Endothelial cell of umbilical vein (primary cell): ENCODE results near the gene TRAPPC6A. TPM values are rescaled to one million over a fixed set of nuclear protein-coding genes. Genes with fewer than 3 reads are reported as not detected.

Source experiments
- BruUV-seq: library from RNA; stranded (reverse); fragments of 400-500 nt; replicated peaks from 2 replicates; lab custom pipeline; 2021; lab: Mats Ljungman, UMichigan
- CTCF ChIA-PET: fragments of 300-600, 350-600 bp; sonication (Branson Sonifier 250); formaldehyde crosslinking; loops from one replicate; lab custom pipeline; 2021; ENCODE audit warnings: antibody characterized with exemption, inconsistent platforms; lab: Charles Lee
- POLR2A ChIA-PET: fragments of 300-600, 350-600 bp; sonication (Branson Sonifier 250); formaldehyde crosslinking; loops from one replicate; lab custom pipeline; 2021; ENCODE audit warnings: antibody characterized with exemption, inconsistent platforms; lab: Charles Lee
- DNase-seq: peaks from one replicate; pipeline ENCODE4 v3.0.0-alpha.2; 2011; ENCODE audit warnings: low read depth, low spot score
- FAIRE-seq: peaks from 2 replicates; lab custom pipeline; 2011; peaks lifted over from hg19 to GRCh38; lab: Jason Lieb, UNC
- H2AFZ ChIP-seq: 2 replicates; pipeline ENCODE4 v1.6.0; 2012; ENCODE audit warnings: low read depth, low read length, control low read depth, inconsistent platforms
- H3K27ac ChIP-seq: 2 replicates; pipeline ENCODE4 v1.5.1; 2011; ENCODE audit warnings: low read depth, mild to moderate bottlenecking, control low read depth, low read length, moderate library complexity; ENCODE audit not compliant: insufficient read depth
- H3K27me3 ChIP-seq, 2 experiments: 2 replicates each; pipeline versions ENCODE4 v1.6.0 to v1.6.1; 2011; ENCODE audit warnings: low read length in 2 of 2, mixed read lengths in 1 of 2; ENCODE audit not compliant: control insufficient read depth in 2 of 2, insufficient read depth in 2 of 2
- H3K36me3 ChIP-seq, 2 experiments: 2 replicates in 1 of 2; 3 replicates in 1 of 2; pipeline ENCODE4 v1.5.1; 2011; ENCODE audit warnings: low read length in 2 of 2, mild to moderate bottlenecking in 1 of 2, moderate library complexity in 1 of 2; ENCODE audit not compliant: control insufficient read depth in 2 of 2, insufficient read depth in 2 of 2; ENCODE audit errors: extremely low read depth in 1 of 2
- H3K4me1 ChIP-seq: 3 replicates; pipeline ENCODE4 v1.5.1; 2011; ENCODE audit warnings: mild to moderate bottlenecking, low read length; ENCODE audit not compliant: control insufficient read depth, insufficient read depth; ENCODE audit errors: extremely low read depth
- H3K4me2 ChIP-seq: 2 replicates; pipeline ENCODE4 v1.6.1; 2011; ENCODE audit warnings: low read length, control low read depth, mixed read lengths; ENCODE audit not compliant: insufficient read depth
- H3K4me3 ChIP-seq, 3 experiments: fragments of 200-600 bp in 1 of 3; sonication (generic), shearing (Covaris generic) in 1 of 3; replicated peaks in 1 of 3; 2 replicates each; pipeline ENCODE4 v1.5.1; 2011 to 2016; ENCODE audit warnings: control low read depth in 3 of 3, low read length in 3 of 3, mild to moderate bottlenecking in 2 of 3, inconsistent platforms in 1 of 3, low read depth in 1 of 3, moderate library complexity in 1 of 3; ENCODE audit not compliant: insufficient read depth in 1 of 3
- H3K79me2 ChIP-seq: 2 replicates; pipeline ENCODE4 v1.6.0; 2012; ENCODE audit warnings: low read length, inconsistent platforms; ENCODE audit not compliant: control insufficient read depth, insufficient read depth
- H3K9ac ChIP-seq: replicated peaks from 2 replicates; pipeline ENCODE3; 2011; ENCODE audit warnings: low read length, control low read depth; ENCODE audit not compliant: insufficient read depth; ENCODE audit errors: extremely low read depth
- H3K9me1 ChIP-seq: replicated peaks from 3 replicates; pipeline ENCODE4 v1.6.0; 2011; ENCODE audit warnings: mild to moderate bottlenecking, low read length; ENCODE audit not compliant: control insufficient read depth, insufficient read depth; ENCODE audit errors: extremely low read depth
- H3K9me3 ChIP-seq: replicated peaks from 2 replicates; pipeline ENCODE4 v1.5.1; 2012; ENCODE audit warnings: low read length, inconsistent platforms; ENCODE audit not compliant: control insufficient read depth, insufficient read depth
- H4K20me1 ChIP-seq: replicated peaks from 2 replicates; pipeline ENCODE3; 2011; ENCODE audit warnings: mild to moderate bottlenecking, low read length; ENCODE audit not compliant: control insufficient read depth, insufficient read depth; ENCODE audit errors: extremely low read depth
- EZH2 ChIP-seq: IDR thresholded peaks from 2 replicates; pipeline ENCODE4 v1.6.1; 2012; ENCODE audit warnings: borderline replicate concordance, low read depth, mild to moderate bottlenecking, moderate library complexity, low read length, inconsistent platforms; ENCODE audit not compliant: severe bottlenecking
- GATA2 ChIP-seq: IDR thresholded peaks from 2 replicates; pipeline ENCODE4 v1.7.0; 2011; ENCODE audit warnings: low read depth, mild to moderate bottlenecking, moderate library complexity, mixed read lengths, low read length; ENCODE audit not compliant: insufficient read length, insufficient read depth
- JUN ChIP-seq: IDR thresholded peaks from 2 replicates; pipeline ENCODE4 v1.6.1; 2011; ENCODE audit warnings: borderline replicate concordance, low read depth; ENCODE audit not compliant: insufficient read length, insufficient read depth
- POLR2A ChIP-seq: IDR thresholded peaks from 2 replicates; pipeline ENCODE4 v1.6.1; 2012; ENCODE audit warnings: low read depth, mild to moderate bottlenecking, control low read depth, low read length
- POLR2AphosphoS5 ChIP-seq: IDR thresholded peaks from 2 replicates; pipeline ENCODE4 v1.6.1; 2012; ENCODE audit warnings: low read depth, mild to moderate bottlenecking, control low read depth, low read length, moderate library complexity; ENCODE audit not compliant: insufficient read depth
- dilution Hi-C: fragments of 300-500 bp; cut with MboI; formaldehyde crosslinking; loops from one replicate; pipeline ENCODE4 v1.15.0; 2019; ENCODE audit warnings: low sequenced_read_pairs; ENCODE audit not compliant: extremely low pct_ligation_motif_present
- intact Hi-C: fragments of 100-400 bp; cut with micrococcal nuclease; formaldehyde crosslinking; loops from one replicate; pipeline ENCODE4 v1.10.0; 2022
- polyA plus RNA-seq, 4 experiments: library from polyadenylated mRNA; depleted of rRNA in 3 of 4; stranded (reverse) in 3 of 4; unstranded in 1 of 4; fragments of >200 nt; gene quantifications; 2 replicates each; pipeline versions ENCODE4 v1.2.1 to v1.2.3, GENCODE V29; 2011 to 2012; ENCODE audit warnings: missing spikeins in 1 of 4
- total RNA-seq: library from RNA; stranded (reverse); gene quantifications from 2 replicates; pipeline ENCODE4 v1.2.3, GENCODE V29; 2021
- TF ChIP-seq, protein P1 (sequence below), 2 donors: IDR thresholded peaks; 1 replicate in 1 of 2; 2 replicates in 1 of 2; pipeline ENCODE4 v1.5.1; 2011; ENCODE audit warnings: low read length in 2 of 2, mild to moderate bottlenecking in 2 of 2, moderate library complexity in 2 of 2, control low read depth in 1 of 2, inconsistent platforms in 1 of 2, low read depth in 1 of 2; ENCODE audit not compliant: insufficient read depth in 1 of 2; ENCODE audit errors: extremely low read depth in 1 of 2
- TF ChIP-seq, protein P2 (sequence below): IDR thresholded peaks from 2 replicates; pipeline ENCODE4 v1.6.1; 2011; ENCODE audit not compliant: insufficient read depth, insufficient read length

Gene TRAPPC6A
- total and polyA plus RNA-seq, 2 donors (not counting 3 experiments of a cell fraction or from before 2014, with no cell fraction given), result 18.1 to 45.4 TPM

DNA sequence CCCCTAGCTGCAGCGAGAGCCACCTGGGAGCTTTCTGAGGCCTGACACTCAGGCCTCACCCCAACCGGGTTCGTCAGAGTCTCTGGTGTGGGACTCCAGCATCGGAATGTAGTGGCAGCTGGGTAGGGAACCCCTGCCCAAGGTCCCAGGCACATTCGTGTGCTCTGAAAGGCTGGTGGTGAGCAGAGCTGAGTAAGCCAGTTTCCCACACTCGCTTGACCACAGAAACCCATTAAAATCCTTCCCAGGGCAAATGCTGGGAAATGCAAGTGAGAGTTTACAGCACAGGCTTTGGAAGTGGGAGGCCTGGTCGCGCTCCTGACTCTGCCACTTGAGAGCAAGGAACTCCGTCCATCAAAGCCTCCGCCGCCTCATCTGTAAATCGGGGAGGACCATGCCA lies 4.2 kb downstream of the TRAPPC6A start:
- dilution Hi-C loops, result no loop called here
- no peak for TF ChIP-seq EZH2
- TF ChIP-seq GATA2, result no peak
- no peak for TF ChIP-seq JUN
- no peak for TF ChIP-seq POLR2A
- TF ChIP-seq POLR2AphosphoS5, result no peak
- TF ChIP-seq, protein P1, sequence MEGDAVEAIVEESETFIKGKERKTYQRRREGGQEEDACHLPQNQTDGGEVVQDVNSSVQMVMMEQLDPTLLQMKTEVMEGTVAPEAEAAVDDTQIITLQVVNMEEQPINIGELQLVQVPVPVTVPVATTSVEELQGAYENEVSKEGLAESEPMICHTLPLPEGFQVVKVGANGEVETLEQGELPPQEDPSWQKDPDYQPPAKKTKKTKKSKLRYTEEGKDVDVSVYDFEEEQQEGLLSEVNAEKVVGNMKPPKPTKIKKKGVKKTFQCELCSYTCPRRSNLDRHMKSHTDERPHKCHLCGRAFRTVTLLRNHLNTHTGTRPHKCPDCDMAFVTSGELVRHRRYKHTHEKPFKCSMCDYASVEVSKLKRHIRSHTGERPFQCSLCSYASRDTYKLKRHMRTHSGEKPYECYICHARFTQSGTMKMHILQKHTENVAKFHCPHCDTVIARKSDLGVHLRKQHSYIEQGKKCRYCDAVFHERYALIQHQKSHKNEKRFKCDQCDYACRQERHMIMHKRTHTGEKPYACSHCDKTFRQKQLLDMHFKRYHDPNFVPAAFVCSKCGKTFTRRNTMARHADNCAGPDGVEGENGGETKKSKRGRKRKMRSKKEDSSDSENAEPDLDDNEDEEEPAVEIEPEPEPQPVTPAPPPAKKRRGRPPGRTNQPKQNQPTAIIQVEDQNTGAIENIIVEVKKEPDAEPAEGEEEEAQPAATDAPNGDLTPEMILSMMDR (IDR thresholded peaks at IDR 0.05; ENCODE audit: extremely low read depth in 1 of 2, insufficient read depth in 1 of 2, low read depth in 1 of 2, low read length in 2 of 2), result no peak
- TF ChIP-seq, protein P2, sequence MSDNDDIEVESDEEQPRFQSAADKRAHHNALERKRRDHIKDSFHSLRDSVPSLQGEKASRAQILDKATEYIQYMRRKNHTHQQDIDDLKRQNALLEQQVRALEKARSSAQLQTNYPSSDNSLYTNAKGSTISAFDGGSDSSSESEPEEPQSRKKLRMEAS, result no peak
- POLR2A ChIA-PET, result no interaction called here
- Histone ChIP-seq H3K9me1 (no peaks in the 10 kb centered on the region), H3K9ac (no peak overlapping the region), H3K4me2 (no peak overlapping the region), H3K4me3 (no peak overlapping the region), H3K27me3 (no peaks in the 10 kb centered on the region), H3K27ac (no peak overlapping the region), H3K36me3 (no peaks in the 10 kb centered on the region), H3K79me2 (no peaks in the 10 kb centered on the region), H3K4me1 (peaks cover 25% of the 10 kb centered on the region), H4K20me1 (no peaks in the 10 kb centered on the region), H3K9me3 (no peaks in the 10 kb centered on the region), H2AFZ (no peak overlapping the region)
- intact Hi-C loops, result no loop called here
- DNase-seq (no peak), FAIRE-seq (no peak)
- BruUV-seq, result no TSS peak
- CTCF ChIA-PET, result no interaction called here
